ENCODE measurements around the gene NAT16.

Gene NAT16

DNA sequence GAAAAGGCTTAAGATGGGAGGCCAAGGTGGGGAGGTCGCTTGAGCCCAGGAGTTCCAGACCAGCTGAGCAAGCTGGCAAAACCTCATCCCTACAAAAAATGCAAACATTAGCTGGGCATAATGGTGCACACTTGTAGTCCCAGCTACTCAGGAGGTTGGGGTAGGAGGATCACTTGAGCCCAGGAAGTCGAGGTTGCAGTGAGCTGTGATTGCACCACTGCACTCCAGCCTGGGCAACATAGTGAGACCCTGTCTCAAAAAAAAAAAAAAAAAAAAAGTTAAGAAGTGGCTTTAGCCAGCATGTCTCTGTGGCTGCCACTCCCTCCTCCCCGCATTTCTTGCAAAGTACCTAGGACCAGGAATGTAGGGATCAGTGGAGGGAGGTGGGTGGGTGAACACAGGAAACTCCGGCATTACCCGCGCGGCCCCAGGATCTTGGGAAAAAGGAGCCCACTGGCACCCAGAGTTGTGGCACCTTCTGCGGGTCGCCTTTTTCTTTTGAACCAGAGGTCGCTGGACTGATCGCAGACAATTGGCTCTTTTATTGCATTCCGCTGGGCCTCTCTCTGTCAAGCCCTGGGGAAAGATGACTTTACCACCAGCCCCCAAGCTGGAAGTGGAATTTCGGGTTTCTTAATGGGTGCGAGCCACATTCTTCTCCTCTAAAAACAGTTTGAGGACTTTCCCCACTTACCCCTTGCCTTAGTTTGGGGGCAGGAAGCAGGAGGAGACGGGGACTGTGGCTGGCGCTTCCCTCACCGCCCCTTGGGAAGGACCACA, 18.2 kb downstream of the NAT16 start:
- TF ChIP-seq CTCF (IDR thresholded peaks at IDR 0.05; ENCODE audit: insufficient read depth, low read length, missing control alignments): no peak
- no peak for DNase-seq (ENCODE audit: low read depth, low spot score)
- ChIA-PET CTCF (interaction anchor here (1.3 to 3.8 kb wide), 3 partner anchors 9 to 31 kb away, joined by 4 to 13 read pairs (median 5); no protein-coding TSS in a partner anchor), POLR2A (no interaction called here)
- no peak overlapping the region for H3K4me3 ChIP-seq (ENCODE audit: low read depth, low read length)

DNA sequence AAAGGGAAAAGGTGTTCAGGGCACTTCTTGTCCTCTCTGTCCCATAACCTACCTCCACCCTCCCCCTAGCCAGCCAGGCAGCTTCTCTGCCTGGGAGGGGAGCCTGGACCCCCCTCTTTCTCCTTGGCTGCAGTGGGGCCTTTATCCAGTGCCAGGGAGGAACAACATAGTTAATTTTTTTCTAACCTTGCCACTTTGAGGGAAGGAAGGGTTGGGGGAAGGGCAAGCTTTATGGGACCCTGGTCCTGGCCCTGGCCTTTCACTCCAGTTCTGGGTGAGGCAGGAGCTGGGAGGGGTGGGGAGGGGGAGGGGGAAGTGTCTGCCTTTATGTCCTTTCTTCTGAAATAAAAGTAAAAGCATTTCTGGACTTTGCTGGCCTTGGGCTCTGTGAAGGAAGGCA, 19.2 kb downstream of the NAT16 start:
- no peak for TF ChIP-seq CTCF (IDR thresholded peaks at IDR 0.05; ENCODE audit: insufficient read depth, low read length, missing control alignments)
- ChIA-PET CTCF (interaction anchor here (1.3 to 3.8 kb wide), 3 partner anchors 10 to 32 kb away, joined by 4 to 13 read pairs (median 5); no protein-coding TSS in a partner anchor), POLR2A (no interaction called here)
- H3K4me3 ChIP-seq (ENCODE audit: low read depth, low read length): no peak overlapping the region
- no peak for DNase-seq (ENCODE audit: low read depth, low spot score)

- ChIA-PET POLR2A (interaction anchor here (0.5 kb wide), 1 partner anchor 270 kb away, joined by 3 read pairs; the partner anchor contains the start of gene UFSP1), CTCF (interaction anchor here (1.0 to 8.7 kb wide), 4 partner anchors 9 to 33 kb away, joined by 4 to 59 read pairs (median 9); no protein-coding TSS in a partner anchor)
- H3K4me3 ChIP-seq (ENCODE audit: low read depth, low read length): no peak overlapping the region
- DNase-seq (ENCODE audit: low read depth, low spot score): no peak
- no peak for TF ChIP-seq CTCF (IDR thresholded peaks at IDR 0.05; ENCODE audit: insufficient read depth, low read length, missing control alignments)
Observed at GRCh38 chr7:101159696-101160674, 20.1 kb downstream of the NAT16 start.

GRCh38 chr7:101156866-101157589, 23.1 kb downstream of the NAT16 start:
- CTCF ChIA-PET: interaction anchor here (0.7 to 8.7 kb wide), 14 partner anchors 9 to 134 kb away, joined by 3 to 59 read pairs (median 4); partner anchors contain the start of genes FIS1, PLOD3, TRIM56 and VGF
- TF ChIP-seq CTCF (IDR thresholded peaks at IDR 0.05; ENCODE audit: insufficient read depth, low read length, missing control alignments): no peak
- no peak for DNase-seq (ENCODE audit: low read depth, low spot score)

DNA sequence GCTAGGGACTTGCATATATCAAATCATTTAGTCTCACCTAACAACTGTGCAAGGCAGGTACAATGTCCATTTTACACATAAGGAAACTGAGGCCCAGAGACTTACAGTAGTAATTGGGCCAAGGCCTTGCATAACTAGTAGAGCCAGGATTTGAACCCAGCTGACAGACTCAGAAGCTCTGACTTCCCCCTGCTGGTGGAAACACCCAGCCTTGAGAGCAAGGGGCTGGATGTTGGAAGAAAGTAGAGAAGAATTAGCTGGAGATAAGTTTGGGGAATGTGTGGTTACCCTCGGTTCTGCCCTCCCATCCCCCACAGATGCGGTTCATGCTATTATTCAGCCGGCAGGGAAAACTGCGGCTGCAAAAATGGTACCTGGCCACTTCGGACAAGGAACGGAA, 23.8 kb downstream of the NAT16 start:
- ChIA-PET POLR2A (interaction anchor here (0.7 kb wide), 1 partner anchor 530 kb away, joined by 3 read pairs; no protein-coding TSS in a partner anchor), CTCF (interaction anchor here (0.7 to 8.7 kb wide), 11 partner anchors 9 to 134 kb away, joined by 3 to 59 read pairs (median 7); partner anchors contain the start of genes FIS1, TRIM56 and VGF)

More at GRCh38 chr7:101156866-101157589, 23.1 kb downstream of the NAT16 start:
- POLR2A ChIA-PET: no interaction called here
- H3K4me3 ChIP-seq (ENCODE audit: low read depth, low read length): no peak overlapping the region

More for the DNA sequence above, 23.8 kb downstream of the NAT16 start:
- no peak overlapping the region for H3K4me3 ChIP-seq (ENCODE audit: low read depth, low read length)
- TF ChIP-seq CTCF (IDR thresholded peaks at IDR 0.05; ENCODE audit: insufficient read depth, low read length, missing control alignments): no peak
- no peak for DNase-seq (ENCODE audit: low read depth, low spot score)
